ENCODE data around the gene PIH1D1.
"Not testable (repeated sequence)": the region's sequence is repeated elsewhere in the genome, so short reads cannot be mapped to it uniquely, and the experiment has no call there.

PIH1D1 gene

DNA sequence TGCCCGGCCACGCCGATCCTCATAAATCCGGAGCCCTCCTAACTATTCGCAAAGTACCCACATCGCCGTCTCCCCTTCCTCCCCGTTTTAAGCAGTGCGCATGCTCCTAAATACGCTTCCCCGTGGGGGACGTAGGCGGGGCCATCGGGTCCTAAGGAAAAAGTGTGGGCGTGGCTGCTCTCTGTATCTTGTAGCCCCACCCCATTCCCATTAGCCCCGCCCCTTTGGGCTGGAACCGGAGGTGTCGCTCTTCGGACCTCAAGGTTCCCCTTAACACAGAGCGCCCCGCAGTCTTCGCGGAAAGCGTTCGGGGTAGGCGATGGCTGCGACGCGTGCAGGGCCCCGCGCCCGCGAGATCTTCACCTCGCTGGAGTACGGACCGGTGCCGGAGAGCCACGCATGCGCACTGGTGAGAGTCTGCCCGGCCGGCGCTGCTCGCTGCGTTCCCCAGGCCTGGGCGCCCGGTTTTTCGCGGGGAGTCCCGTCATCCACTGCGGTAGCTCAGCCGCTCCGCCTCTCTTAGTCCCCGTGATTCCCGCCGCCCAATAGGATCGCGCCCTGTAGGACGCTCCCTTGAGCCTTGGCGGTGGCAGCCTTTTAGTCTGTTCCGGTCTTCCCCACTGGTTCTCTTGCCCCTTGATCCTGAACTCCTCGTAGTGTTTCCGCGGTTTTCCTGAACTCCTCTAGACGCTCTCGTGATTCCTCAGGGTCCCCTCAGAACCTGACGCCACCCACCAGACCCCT, 1.6 kb upstream of the PIH1D1 start, which contains the start of gene ALDH16A1:
ALDH16A1 (plus strand) TSS at position 213 of the 744 bp plus-strand sequence; CDS start at position 320, 107 bp downstream.
- peak; percentile 99 for DNase-seq

DNA sequence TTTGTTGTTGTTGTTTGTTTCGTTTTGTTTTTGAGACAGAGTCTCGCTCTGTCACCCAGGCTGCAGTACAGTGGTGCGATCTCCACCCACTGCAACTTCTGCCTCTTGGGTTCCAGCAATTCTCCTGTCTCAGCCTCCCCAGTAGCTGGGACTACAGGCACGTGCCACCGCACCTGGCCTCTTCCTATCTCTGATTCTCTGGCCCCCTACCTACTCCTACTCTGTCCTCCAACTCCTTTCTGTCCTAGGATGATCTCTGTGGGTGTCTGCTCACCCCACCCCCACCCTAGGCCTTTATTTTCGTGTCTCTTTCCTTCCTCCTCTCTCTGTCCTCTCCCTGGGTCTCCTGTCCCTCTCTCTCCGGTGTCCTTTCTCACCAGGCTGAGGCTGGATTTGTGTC, 1.2 kb downstream of the PIH1D1 start:
- no peak for DNase-seq

DNA sequence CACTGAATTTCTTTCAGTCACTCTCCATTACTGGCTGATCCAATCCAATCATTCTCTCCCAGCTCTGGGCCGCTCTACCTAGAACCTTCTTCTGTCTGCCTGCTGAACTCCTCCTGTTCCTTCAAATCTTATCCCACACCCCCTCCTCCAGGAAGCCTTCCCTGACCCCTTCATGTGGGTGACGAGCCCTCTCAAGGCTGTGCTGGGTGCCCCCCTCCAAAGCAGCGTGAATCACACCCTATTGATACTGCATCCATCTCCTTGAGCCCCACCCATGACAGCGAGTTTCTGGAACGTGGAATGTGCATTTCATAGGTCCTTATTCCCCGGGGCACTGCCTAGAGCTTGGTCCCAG, 3.2 kb downstream of the PIH1D1 start:
- no peak for DNase-seq

DNA sequence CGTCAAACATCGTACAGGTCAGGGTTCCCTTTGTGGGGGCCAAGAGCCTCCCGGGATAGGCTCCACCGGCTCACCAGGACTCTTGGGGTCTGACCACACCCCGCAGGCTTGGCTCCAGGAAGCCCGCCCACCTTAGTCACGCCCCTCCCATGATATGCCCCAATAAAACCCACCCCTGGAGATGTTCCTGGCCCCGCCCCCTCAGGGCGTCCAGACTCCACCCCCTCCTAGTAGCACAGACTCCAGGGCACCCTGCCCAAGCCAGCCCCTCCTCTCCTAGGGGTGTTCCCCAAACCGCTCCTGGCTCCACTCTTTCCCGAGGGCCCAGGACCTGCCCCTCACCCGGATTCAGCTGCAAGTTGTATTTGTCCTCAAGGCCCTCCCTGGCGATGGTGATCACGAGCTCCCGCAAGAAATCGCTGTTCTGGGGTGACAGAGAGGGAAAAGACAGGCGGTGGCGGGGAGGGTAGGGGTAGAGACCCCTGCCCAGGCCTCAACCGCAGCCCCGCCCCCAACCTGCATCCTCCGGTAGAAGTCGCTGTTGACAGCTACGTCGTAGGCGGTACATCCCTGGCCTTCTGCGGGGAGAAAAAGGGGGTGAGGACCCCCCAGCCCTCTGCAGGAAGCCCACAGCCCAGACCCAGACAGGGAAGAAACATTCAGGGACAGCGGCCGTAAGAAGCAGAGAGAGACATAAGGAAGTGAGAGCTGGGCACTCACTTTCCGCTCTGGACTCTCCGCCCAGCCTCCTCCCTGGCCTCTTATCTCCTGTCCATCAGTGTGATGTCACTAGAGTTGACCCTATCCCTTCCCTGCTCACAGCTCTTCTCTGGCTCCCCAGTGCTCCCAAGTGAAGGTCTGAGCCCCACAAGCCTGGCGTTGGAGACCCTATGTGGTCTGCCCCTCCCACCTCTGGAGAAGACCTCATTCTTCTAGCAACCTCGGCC, 3.9 kb downstream of the PIH1D1 start:
- peak; percentile 74 for DNase-seq

DNA sequence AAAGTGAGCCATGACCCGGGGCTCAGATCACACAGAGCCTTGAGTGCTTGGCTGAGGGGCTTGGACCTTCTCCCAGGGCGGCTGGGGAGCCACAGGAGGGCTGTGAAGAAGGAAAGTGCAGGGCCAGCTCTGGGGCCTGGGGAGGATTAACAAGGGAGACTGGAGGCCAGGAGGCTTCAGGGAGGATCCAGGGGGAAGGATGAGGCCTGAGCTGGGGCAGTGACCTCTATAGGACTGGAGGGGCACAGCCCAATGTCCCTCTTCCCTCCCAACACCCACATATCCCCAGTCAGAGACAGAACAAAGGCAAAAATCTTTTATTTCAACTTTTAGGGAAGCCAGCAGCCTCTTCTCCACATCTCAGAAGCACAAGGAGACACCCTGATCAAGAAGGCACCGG, 5.6 kb downstream of the PIH1D1 start:
- DNase-seq = no peak

DNA sequence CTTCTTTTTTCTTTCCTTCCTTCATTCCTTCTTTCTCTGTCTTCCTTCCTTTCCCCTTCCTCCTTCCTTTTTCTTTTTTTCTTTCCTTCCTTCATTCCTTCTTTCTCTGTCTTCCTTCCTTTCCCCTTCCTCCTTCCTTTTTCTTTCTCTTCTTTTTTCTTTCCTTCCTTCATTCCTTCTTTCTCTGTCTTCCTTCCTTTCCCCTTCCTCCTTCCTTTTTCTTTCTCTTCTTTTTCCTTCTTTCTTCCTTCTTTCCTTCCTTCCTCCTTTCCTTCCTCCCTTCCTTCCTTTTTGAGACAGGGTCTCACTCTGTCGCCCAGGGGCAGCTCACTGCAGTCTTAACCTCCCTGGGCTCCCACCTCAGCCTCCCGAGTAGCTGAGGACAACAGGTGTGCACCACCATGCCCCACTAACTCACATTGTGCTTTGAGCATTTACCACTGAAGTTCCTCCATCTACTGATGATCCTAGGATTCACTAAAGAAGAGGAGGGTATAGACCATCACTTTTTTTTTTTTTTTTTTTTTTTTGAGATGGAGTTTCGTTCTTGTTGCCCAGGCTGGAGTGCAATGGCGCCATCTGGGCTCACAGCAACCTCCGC, 7.4 kb downstream of the PIH1D1 start:
- DNase-seq = not testable (repeated sequence)

DNA sequence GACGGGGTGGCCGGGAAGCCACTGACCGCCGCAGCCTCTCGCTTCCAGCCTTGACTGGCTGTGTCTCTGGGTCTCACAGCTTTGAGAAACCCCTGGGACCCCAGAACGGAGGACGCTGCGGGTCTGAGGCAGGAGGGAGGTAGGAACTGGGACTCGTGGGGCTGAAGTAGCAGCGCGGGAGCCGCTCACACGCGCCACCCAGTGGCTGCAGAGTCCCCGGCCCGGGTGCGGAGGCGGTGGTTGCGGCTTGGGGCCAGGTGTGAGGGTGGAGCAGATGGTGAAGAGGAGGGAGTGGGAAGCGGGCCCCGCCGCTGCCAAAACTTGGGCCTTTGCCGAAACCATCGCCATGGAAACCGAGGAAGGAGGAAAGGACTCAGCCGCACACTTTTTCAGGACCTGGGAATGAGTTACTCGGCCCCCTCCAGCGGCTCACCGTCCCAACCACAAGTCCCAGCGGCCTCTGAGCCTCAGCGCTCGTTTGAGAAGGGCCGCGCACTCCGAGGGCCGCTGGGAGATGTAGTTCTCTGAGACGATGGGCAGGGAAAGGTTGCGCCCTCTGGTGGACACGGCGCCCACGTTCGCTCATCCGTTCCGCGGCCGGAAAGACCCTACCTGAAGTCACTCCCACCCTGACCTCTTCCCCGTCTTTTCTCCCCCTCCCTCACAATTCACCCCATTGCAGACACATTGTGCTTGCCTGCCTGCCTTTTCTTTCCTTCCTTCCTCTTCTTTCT, 8.1 kb downstream of the PIH1D1 start:
- peak; percentile 97 for DNase-seq

DNA sequence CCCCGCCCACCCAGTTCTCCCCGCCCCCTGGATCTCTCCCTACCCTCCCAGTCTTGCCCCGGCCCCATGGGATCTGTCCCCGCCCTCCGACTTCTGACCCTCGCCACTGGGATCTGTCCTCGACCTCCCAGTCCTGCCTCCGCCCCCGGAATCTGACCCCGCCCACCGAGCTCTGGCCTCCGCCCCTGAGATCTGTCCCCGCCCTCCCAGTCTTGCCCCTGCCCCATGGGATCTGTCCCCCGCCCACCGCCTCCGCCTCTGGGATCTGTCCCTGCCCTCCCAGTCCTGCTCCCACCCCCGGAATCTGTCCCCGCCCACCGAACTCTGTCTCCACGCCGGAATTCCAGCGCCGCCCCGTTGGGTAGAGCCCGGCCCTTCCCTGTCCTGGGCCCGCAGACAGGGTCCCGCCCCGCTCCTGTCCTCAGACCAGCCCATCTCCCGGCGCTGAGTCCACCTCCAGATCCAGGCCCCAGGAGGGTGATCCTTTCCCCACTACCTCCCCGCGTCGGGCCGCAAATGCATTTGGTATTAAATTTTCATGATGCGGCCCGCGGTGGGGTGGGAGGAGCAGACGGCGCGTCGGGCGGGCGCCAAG, 8.7 kb downstream of the PIH1D1 start:
- DNase-seq = peak; percentile 86

DNA sequence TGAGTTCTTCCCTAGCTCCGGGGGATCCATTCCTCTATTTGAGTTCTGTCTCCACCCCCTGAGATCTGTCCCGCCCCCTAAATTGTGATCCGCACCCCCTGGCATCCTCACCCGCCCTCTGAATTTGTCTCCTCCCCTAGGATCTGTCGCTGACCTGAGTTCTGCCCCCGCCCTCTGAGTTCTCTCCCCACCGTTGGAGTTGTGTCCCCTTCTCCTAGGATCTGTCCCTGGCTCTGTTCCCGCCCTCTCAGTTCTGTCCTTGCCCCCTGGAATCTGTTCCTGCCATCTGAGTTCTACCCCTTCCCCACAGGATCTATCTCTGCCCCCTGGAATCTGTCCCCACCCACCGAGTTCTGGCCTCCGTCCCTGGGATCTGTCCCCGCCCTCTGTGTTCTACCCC, 9.3 kb downstream of the PIH1D1 start:
- no peak for DNase-seq

DNA sequence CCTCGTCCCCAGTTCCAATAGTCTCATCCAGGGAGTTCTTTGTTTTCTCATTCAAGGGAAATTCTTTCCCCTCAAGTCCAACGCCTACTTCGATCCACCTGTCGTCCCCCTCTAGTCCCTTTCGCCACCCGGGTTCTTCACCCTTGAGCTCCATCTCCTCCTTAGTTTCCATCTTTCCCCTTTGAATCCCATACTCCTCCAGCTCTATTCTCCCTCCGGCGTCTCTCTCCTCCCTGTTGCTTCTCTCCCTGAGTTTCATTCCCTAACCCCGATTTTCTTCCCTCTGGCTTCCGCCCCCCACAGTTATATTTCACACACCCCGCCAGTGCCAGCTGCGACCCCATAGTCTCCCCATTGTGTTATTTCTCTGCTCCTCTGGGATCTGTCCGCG, 9.7 kb downstream of the PIH1D1 start:
- DNase-seq = no peak

DNA sequence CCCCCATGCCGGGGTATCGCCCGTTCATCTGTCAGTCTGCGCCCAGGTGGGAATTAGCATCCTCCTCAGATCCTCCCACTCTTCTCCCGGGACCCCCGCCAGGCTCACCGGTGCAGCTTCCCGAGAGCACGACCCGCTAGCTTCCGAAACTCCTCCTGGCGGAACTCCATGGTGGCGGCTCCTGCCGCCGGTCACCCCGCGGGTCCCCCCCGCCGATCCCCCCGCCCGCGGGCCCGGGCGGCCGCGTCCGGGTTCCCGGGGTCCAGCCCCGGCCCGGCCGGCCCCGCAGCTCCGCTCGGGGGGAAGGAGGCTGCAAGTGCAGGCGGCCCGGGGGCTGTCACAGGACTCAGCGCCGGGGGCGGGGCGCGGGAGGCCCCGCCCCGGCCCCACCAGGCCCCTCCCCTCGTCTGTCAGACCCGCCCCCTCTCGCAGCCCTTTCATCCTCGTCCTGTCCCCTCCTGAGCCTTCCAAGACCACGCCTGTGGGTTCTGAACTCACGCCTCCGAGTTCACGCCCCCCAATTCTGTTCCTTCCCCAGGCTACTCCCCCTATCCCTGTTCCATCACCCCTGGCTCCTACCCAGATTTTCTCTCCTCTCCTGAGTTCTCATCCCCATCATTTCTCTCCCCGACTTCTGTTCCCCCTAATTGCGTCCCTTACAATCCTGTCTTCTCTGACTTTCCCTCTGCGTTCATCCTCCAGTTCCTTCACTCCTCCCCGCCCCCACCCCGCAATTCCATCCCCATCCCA, 10.2 kb downstream of the PIH1D1 start, which contains the start of gene SLC17A7:
SLC17A7 (minus strand) TSS at position 318 of the 750 bp plus-strand sequence; CDS start at position 170, 148 bp downstream.
- DNase-seq = peak; percentile 78

DNA sequence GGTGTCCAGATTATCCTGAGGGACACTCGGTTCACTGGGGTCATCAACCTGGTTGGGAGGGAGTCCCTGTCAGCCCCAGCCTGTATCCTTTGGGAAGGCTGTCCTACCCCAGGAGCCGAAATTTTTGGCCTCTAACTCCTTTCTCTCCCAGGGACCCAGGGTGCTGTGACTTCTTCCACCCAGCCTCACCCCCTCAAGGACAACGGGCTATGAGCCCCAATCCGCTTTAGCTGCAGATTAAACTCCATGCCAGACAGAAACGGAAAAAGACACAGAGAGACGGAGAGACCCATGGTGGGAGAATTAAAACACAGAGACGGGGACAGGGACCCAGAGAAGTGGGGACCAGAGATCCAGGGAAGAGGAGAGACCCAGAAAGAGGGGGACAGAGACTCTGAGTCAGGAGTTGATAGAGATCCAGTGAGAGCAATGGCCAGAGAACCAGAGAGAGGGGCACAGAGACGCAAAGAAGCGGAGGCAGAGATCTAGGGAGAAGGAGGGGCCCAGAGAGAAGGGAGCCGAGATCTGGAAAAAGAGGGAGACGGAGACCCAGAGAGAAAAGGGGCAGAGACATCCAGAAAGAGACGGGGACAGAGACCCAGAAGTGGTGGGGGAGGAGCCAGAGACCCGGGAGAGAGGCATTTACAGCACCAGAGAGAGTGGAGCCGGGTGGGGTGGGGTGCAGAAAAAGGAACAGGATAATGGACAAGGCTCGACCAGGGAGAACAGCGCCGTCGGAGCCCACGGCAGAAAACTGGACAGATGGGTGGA, 11.0 kb downstream of the PIH1D1 start:
- no peak for DNase-seq

DNA sequence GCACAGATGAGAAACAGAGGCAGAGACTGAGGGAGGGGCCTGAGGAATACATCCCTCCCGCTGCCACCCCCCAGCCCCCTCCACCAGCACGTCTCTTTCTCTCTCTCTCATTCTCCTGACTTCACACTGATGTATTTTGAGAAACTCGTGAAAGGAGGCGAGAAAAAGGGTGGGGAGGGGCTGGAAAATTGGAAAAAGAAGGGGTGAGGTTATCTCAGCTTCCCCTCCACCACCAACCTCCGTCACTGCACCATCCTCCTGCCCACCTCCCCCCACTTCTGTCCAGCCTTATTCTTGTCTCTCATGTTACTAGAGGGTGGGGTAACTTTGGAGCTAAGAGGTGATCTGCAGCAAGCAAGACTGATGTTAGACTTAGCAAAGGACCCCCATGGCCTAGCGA, 11.8 kb downstream of the PIH1D1 start:
- no peak for DNase-seq

DNA sequence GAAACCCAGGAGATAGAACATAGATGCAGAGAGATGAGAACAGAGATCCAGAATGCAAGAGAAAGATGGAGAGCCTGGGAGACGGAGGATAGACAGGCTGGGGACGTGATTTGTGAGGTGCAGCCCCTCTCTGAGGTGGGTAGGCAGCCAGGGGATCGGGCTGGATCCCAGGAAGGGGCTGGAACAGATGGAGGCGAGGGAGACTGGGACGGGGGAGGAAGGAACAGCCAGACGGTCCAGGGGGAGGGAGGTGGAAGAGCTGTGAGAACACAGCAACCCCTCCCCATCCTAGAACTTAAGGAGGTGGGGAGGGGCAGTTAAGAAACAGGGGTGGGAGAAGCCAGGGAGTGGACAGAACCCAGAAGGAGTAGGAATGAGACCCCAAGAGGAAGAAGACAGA, 13.4 kb downstream of the PIH1D1 start:
- DNase-seq = no peak

DNA sequence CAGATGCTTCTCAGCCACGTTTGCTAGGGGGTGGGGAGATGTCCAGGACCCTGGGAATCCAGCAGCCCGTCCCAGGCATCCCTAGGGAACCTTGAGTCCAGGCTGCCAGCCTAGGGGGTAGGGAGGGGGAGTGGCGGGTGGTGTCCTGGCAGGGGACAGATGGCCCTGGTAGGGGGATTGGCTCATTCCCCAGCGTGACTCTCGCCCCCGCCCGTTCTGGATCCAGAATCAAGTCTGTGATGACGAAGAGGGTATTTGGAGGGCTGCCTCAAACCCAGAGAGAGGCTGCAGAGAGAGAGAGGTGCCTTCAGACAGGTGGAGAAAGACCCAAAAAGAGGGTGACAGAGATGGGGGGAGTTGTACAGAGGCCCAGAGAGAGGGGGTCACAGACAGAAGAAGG, 14.4 kb downstream of the PIH1D1 start:
- no peak for DNase-seq

DNA sequence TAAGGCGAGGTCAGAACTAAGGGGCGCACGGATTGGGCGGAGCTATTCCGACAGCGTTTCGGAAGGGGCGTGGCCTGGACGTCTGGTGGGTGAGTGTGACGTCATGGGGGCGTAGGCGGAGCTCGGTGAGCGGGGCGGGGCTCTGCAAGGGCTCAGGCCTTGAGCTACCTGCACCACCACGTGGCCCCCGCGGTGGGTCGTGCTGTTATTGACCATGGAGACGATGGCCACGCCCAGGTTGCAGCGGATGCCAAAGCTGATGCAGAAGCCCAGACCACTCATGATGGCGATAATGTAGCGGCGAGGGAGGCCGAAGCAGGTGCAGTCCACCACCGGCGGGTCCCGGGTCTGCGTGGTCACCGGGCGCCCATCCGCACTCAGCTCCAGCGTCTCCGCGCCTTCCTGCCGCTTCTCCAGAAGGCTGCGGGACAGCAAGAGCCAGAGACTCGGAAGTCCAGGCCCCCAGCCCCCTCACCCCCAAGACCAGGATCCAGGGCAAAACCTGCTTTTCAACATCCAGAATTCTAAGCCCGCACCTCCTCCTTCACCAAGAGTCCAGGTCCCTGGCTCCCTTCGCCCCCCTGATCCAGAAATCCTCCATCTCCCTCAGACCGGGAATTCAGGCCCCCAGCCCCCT, 15.1 kb downstream of the PIH1D1 start:
- peak; percentile 92 for DNase-seq

DNA sequence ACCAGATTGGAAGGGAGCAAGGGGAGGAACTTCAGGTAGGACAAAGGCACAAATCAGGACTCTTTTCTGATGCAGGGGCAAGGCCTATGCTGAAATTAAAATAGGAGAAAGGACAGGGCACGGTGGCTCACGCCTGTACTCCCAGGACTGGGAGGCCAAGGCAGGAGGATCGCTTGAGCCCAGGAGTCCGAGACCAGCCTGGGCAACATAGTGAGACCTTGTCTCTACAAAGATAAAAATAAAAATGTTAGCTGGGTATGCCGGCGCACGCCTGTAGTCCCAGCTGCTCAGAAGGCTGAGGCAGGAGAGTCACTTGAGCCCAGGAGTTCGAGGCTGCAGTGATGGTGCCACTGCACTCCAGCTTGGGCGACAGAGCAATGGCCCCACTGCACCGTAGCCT, 15.9 kb downstream of the PIH1D1 start:
- no peak for DNase-seq

DNA sequence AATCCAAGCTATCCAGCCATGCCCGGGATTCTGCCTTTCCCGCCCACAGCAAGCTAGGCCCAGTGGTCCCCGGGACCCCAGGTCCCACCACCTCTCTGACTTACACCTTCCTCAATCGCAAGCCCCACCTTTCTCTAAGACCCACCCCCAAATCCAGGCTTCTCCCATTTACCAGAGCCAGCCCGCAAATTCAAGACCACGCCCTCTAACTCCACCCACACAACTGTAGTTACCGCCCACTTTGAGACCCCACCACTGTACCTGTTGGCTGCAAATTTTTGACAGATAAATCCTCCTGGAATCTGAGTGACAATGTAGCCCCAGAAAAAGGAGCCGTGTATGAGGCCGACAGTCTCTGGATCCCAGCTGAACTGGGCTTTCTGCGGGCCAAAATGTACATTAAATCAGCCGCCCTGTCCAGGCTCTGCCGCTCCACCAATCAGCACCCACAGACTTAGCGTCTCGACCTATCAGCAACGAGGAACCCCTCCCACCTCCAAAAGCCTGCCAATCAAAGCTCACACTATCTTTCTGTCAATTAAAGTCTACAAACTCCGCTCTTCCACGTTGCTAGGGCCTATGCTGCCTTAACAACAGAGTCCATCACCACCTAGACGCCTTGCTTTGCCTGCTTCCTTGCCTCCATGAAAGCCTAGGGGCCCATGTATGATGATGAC, 16.6 kb downstream of the PIH1D1 start:
- DNase-seq = no peak

DNA sequence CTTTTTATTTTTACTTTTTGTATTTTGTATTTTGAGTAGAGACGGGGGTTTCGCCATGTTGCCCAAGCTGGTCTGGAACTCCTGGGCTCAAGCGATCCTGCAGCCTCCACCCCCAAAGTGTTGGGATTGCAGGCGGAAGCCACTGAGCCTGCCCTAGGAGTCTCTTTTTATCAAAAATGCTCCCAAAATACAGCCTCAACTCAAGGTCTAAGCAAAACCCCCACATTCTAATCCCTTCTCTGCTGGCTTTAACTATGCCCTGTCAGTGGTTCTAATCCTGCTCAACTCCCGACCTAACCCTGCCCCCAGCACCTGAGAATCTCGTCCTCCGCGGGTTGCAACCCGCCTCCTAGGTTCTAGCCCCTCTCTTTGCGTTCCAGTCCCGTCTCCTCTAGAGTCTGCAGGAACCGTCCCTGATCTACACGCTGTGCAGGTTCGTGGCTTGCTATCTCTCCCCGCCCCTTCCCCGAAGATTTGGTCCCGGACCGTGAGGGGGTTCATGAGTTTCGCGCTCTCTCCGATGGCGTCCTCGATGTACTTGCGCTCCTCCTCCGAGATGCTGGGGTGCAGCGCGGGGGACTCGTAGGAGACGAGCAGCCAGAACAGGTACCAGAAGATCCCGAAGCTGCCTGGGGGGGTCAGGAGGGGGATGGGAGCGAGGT, 18.2 kb downstream of the PIH1D1 start:
- no peak for DNase-seq

Measured in activated CD8-positive, alpha-beta memory T cell treated with anti-CD3 and anti-CD28 coated beads, Interleukin-2, amount 50 U/mL, for 48 hours (primary cell).